IMR-90 (cell line): Measurements from ENCODE around the gene DYNC1H1. TPM values are rescaled to one million over a fixed set of nuclear protein-coding genes. Genes with fewer than 3 reads are reported as not detected.

Experiments used
- ATAC-seq: fragments of 200-7000 bp; cut with Tn5 transposase; 2 replicates; pipeline ENCODE4 v1.9.1; 2020; ENCODE audit warnings: low read depth, mild to moderate bottlenecking, moderate library complexity
- BruUV-seq: library from RNA; stranded (reverse); fragments of 400-500 nt; replicated peaks from 2 replicates; lab custom pipeline; 2021; lab: Mats Ljungman, UMichigan
- CTCF ChIA-PET: fragments of 300-600 bp; formaldehyde crosslinking; extraction: SDS; loops from one replicate; lab custom pipeline; 2021; ENCODE audit warnings: antibody characterized with exemption; lab: Yijun Ruan, JAX
- POLR2A ChIA-PET: fragments of 300-600 bp; sonication (Branson Sonifier 250); formaldehyde crosslinking; loops from one replicate; lab custom pipeline; 2022; ENCODE audit warnings: antibody characterized with exemption; ENCODE audit not compliant: unreplicated experiment; lab: Charles Lee
- DNase-seq: peaks from one replicate; pipeline ENCODE4 v3.0.0; 2013
- H2AFZ ChIP-seq: replicated peaks from 2 replicates; pipeline ENCODE3; 2013; ENCODE audit warnings: low read length, mild to moderate bottlenecking; ENCODE audit not compliant: poor library complexity
- H2AK5ac ChIP-seq: 2 replicates; pipeline ENCODE4 v1.6.1; 2013; ENCODE audit warnings: low read depth, low read length, inconsistent platforms
- H2AK9ac ChIP-seq: replicated peaks from 2 replicates; pipeline ENCODE3; 2013; ENCODE audit warnings: mild to moderate bottlenecking, low read depth, low read length, moderate library complexity; ENCODE audit not compliant: poor library complexity
- H2BK120ac ChIP-seq: 2 replicates; pipeline ENCODE4 v1.6.1; 2013; ENCODE audit warnings: low read depth, low read length, inconsistent platforms
- H2BK15ac ChIP-seq: 3 replicates; pipeline ENCODE4 v1.6.1; 2013; ENCODE audit warnings: low read depth, low read length, inconsistent platforms
- H2BK20ac ChIP-seq: 2 replicates; pipeline ENCODE4 v1.6.1; 2013; ENCODE audit warnings: low read depth, mild to moderate bottlenecking, inconsistent platforms, low read length, moderate library complexity
- H2BK5ac ChIP-seq: 2 replicates; pipeline ENCODE4 v1.6.1; 2013; ENCODE audit warnings: mild to moderate bottlenecking, low read depth, low read length, inconsistent platforms; ENCODE audit not compliant: poor library complexity, severe bottlenecking
- H3K14ac ChIP-seq: replicated peaks from 2 replicates; pipeline ENCODE4 v1.6.1; 2013; ENCODE audit warnings: low read depth, low read length, inconsistent platforms
- H3K18ac ChIP-seq: 2 replicates; pipeline ENCODE4 v1.6.1; 2013; ENCODE audit warnings: low read depth, low read length, control low read depth
- H3K23ac ChIP-seq: 2 replicates; pipeline ENCODE4 v1.6.1; 2013; ENCODE audit warnings: low read depth, low read length, inconsistent platforms
- H3K27ac ChIP-seq: 2 replicates; pipeline ENCODE4 v1.5.1; 2013; ENCODE audit warnings: mild to moderate bottlenecking, control low read depth, low read length; ENCODE audit not compliant: insufficient read depth
- H3K27me3 ChIP-seq: 2 replicates; pipeline ENCODE4 v1.6.1; 2013; ENCODE audit warnings: low read length; ENCODE audit not compliant: control insufficient read depth, insufficient read depth
- H3K36me3 ChIP-seq: 2 replicates; pipeline ENCODE4 v1.6.1; 2013; ENCODE audit warnings: low read length, mixed read lengths; ENCODE audit not compliant: control insufficient read depth, insufficient read depth
- H3K4ac ChIP-seq: 2 replicates; pipeline ENCODE4 v1.6.1; 2013; ENCODE audit warnings: low read depth, low read length, inconsistent platforms
- H3K4me1 ChIP-seq: 2 replicates; pipeline ENCODE4 v1.6.1; 2013; ENCODE audit warnings: low read length, mixed read lengths; ENCODE audit not compliant: control insufficient read depth, insufficient read depth
- H3K4me2 ChIP-seq: 2 replicates; pipeline ENCODE4 v1.6.1; 2013; ENCODE audit warnings: low read depth, mild to moderate bottlenecking, control low read depth, low read length, moderate library complexity
- H3K4me3 ChIP-seq: 2 replicates; pipeline ENCODE4 v1.5.1; 2013; ENCODE audit warnings: low read depth, mild to moderate bottlenecking, control low read depth, low read length, moderate library complexity; ENCODE audit not compliant: insufficient read depth
- H3K56ac ChIP-seq: 2 replicates; pipeline ENCODE4 v1.6.1; 2013; ENCODE audit warnings: low read length, inconsistent platforms; ENCODE audit not compliant: insufficient read depth; ENCODE audit errors: extremely low read depth
- H3K79me1 ChIP-seq, 2 experiments: 2 replicates each; pipeline ENCODE4 v1.6.1; 2013; ENCODE audit warnings: low read length in 2 of 2, inconsistent platforms in 1 of 2, low read depth in 1 of 2
- H3K9ac ChIP-seq: 2 replicates; pipeline ENCODE4 v1.6.1; 2013; ENCODE audit warnings: low read depth, low read length, control low read depth
- H3K9me1 ChIP-seq: 2 replicates; pipeline ENCODE4 v1.6.1; 2013; ENCODE audit warnings: low read length, inconsistent platforms; ENCODE audit not compliant: insufficient read depth
- H3K9me3 ChIP-seq: 2 replicates; pipeline ENCODE4 v1.6.1; 2013; ENCODE audit warnings: low read length; ENCODE audit not compliant: control insufficient read depth, insufficient read depth
- H4K20me1 ChIP-seq: 2 replicates; pipeline ENCODE4 v1.6.1; 2013; ENCODE audit warnings: low read length, inconsistent platforms; ENCODE audit not compliant: insufficient read depth
- H4K5ac ChIP-seq: 2 replicates; pipeline ENCODE4 v1.6.1; 2013; ENCODE audit warnings: mild to moderate bottlenecking, low read depth, low read length, control low read depth
- H4K8ac ChIP-seq, 2 experiments: 2 replicates each; pipeline ENCODE4 v1.6.1; 2013; ENCODE audit warnings: low read depth in 2 of 2, low read length in 2 of 2, control low read depth in 1 of 2, inconsistent platforms in 1 of 2
- H4K91ac ChIP-seq: 2 replicates; pipeline ENCODE4 v1.6.1; 2013; ENCODE audit warnings: low read depth, low read length, inconsistent platforms; ENCODE audit not compliant: insufficient read depth
- CEBPB ChIP-seq: IDR thresholded peaks from 2 replicates; pipeline ENCODE4 v1.6.1; 2012; ENCODE audit warnings: low read depth, low read length, improper control_type of control experiment
- SMC3 ChIP-seq: fragments of 150-350 bp; IDR thresholded peaks from 2 replicates; pipeline ENCODE4 v1.6.1; 2016; ENCODE audit warnings: low read depth, mild to moderate bottlenecking, antibody characterized with exemption, low read length, moderate library complexity
- WGBS, 2 experiments: methylation state at CpG; one replicate each; pipeline versions ENCODE4 v1.1.5 to v1.1.7; 2013; ENCODE audit warnings: missing lambda C conversion rate in 2 of 2; ENCODE audit not compliant: insufficient read length in 1 of 2; ENCODE audit errors: extremely low coverage in 2 of 2; 5-methylcytosine and 5-hydroxymethylcytosine counted together
- dilution Hi-C: fragments of 300-500 bp; cut with HindIII; formaldehyde crosslinking; loops from one replicate; pipeline ENCODE4 v1.14.3; 2018; ENCODE audit warnings: low sequenced_read_pairs; ENCODE audit not compliant: unreplicated experiment
- in situ Hi-C: fragments of 300-500 bp; cut with MboI; formaldehyde crosslinking; loops from 3 replicates; pipeline ENCODE4 v1.14.3; 2019; ENCODE audit warnings: low sequenced_read_pairs, inconsistent platforms, mixed read lengths
- intact Hi-C: fragments of 100-400 bp; cut with micrococcal nuclease; formaldehyde crosslinking; loops from 2 replicates; pipeline ENCODE4 v1.10.0; 2022
- polyA plus RNA-seq, 3 experiments: library from polyadenylated mRNA; depleted of rRNA; stranded (reverse); fragments of >200 nt; gene quantifications; 2 replicates each; pipeline ENCODE4 v1.2.3, GENCODE V29; 2012; ENCODE audit warnings: low replicate concordance in 1 of 3
- total RNA-seq: library from RNA; depleted of rRNA; stranded (reverse); fragments of >200 nt; gene quantifications from 2 replicates; pipeline ENCODE4 v1.2.3, GENCODE V29; 2012

The DYNC1H1 gene
- total and polyA plus RNA-seq, 2 of the 4 experiments (the other 2 are of a cell fraction): 240 to 670 TPM

DNA sequence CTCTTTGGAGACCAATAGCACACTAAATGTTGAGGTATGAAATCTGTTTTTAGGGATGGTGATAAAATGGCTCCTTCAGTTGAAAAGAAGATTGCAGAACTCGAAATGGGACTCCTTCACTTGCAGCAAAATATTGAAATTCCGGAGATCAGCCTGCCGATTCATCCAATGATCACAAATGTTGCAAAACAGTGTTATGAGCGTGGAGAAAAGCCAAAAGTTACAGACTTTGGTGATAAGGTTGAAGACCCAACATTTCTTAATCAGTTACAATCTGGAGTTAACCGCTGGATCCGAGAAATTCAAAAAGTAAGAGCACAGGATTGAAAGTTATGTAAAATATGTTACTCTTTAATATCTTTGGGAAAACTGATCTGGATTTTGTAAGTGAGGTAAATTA lies 15.3 kb downstream of the DYNC1H1 start:
- no peak overlapping the region; the same call in 2 of the 3 replicates for H2BK15ac ChIP-seq
- dilution Hi-C loops (no loop called here), in situ Hi-C loops (no loop called here), intact Hi-C loops (loop anchor here (1.0 to 5.0 kb wide), 2 partner anchors 15 to 48 kb away; partner anchors contain the start of gene DYNC1H1)
- H3K23ac ChIP-seq: no peak overlapping the region
- no peak overlapping the region for H4K5ac ChIP-seq
- H2BK5ac ChIP-seq: peak overlapping the region; percentile 41
- H2AK5ac ChIP-seq: peak overlapping the region; percentile 37; the same call in 1 of the 2 replicates
- ATAC-seq: no peak
- no peak overlapping the region for H3K4me3 ChIP-seq
- no peak overlapping the region for H3K18ac ChIP-seq
- H2AFZ ChIP-seq: no peak overlapping the region
- H4K8ac ChIP-seq: no peak overlapping the region; a peak in 1 of 4 replicates
- H3K14ac ChIP-seq: no peak overlapping the region
- H2BK20ac ChIP-seq: no peak overlapping the region
- no CpG with 5 or more reads among the region's 6 CpGs for WGBS, 2 experiments
- peaks cover 10% of the 10 kb centered on the region for H3K9me1 ChIP-seq
- ChIA-PET POLR2A (no interaction called here), CTCF (no interaction called here)
- H2AK9ac ChIP-seq: no peak overlapping the region
- H3K27me3 ChIP-seq: no peaks in the 10 kb centered on the region
- TSS peak; percentile 77 for BruUV-seq
- no peak overlapping the region for H3K4me2 ChIP-seq
- peak overlapping the region; percentile 76; the same call in 1 of the 2 replicates for H3K4ac ChIP-seq
- no peak overlapping the region for H2BK120ac ChIP-seq
- H3K9ac ChIP-seq: no peak overlapping the region
- DNase-seq: no peak
- H3K79me1 ChIP-seq: peaks cover 24 to 55% of the 10 kb centered on the region in 2 experiments
- H3K36me3 ChIP-seq: peaks cover 44% of the 10 kb centered on the region
- H3K27ac ChIP-seq: peak overlapping the region; percentile 81; the same call in 1 of the 2 replicates
- H3K56ac ChIP-seq: no peak overlapping the region
- H4K20me1 ChIP-seq: peaks cover 38% of the 10 kb centered on the region
- no peak for TF ChIP-seq SMC3
- 0 out of 2 replicates have a peak, but pooled peaks have one; percentile 12 for TF ChIP-seq CEBPB
- H4K91ac ChIP-seq: peak overlapping the region; percentile 46; the same call in 1 of the 2 replicates
- H3K9me3 ChIP-seq: no peaks in the 10 kb centered on the region
- H3K4me1 ChIP-seq: peaks cover 10% of the 10 kb centered on the region
